HG03060 (cell line): ENCODE measurements around the gene PTPRU.

ENCODE experiments used
- ATAC-seq: cut with Tn5 transposase; IDR thresholded peaks from one replicate; pipeline ENCODE4 v1.9.1; 2021; ENCODE audit warnings: low read depth, moderate number of reproducible peaks; ENCODE audit not compliant: unreplicated experiment

The PTPRU gene

GRCh38 chr1:29326123-29326522 lies 89.8 kb downstream of the PTPRU start:
- no peak for ATAC-seq

DNA sequence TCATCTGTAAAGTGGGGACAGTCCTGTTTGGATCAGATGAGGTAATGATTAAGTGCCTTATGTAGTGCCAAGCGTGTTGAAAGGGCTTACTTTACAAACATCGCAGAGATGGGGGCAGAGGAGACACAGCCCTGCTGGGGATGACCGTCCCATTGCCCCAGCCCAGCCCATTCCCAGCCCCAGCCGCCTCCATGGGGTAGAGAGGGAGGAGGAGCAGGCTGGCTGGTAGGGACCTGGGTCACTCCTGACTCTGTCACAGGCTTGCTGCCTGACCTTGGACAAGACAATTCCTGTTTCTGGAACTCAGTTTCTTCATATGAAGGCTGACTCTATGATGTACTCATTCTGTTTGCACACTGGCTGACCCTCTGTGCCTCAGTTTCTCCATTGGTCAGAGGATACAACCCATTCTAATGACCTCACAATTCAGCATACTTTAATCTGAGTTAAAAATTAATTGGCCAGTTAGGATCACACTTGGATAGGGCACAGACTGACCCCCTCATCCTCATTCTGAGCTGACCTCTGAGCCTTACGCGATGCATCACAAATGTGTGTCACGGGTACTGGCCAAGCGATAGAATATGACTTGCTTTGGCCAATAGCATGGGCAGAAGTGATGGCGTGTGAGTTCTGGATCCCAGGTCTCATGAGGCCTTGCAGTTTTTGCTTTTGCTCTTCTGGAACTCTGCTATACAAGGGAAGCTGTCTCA lies 91.1 kb downstream of the PTPRU start:
- ATAC-seq: no peak

DNA sequence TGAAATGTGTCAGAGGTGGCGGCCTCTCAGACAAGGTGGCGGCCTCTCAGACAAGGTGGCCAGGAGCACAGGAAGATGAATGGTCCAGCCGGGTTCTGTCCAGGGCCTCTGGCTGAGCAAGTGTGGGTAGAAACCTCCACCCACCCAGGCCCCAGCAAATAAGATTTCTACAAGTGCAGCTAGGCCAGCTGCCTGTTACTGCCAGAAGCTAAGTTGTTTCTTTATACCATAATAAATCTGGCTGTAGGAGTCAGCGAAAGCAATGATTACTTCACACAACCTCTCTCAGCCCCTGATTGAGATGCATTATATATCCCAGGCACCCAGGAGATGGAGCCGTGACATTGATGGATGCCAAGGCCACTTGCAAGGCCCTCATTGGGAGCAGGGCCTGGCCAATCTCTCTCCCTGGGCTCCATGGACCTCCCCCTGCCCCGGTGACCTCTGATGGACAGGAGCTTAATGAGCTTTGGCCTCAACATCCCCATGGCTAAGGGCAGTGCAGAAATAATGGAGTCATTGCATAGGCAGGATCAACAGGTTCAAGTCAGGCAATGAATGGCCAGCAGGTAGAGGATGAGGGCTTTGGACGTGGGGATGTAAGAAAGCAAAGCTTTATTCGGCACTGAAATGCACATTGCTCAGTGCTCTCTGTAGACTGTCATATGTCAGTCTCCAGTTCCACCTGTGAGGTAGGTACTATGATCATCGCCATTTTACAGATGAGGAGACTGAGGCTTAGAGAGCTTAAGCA lies 92.9 kb downstream of the PTPRU start:
- no peak for ATAC-seq

DNA sequence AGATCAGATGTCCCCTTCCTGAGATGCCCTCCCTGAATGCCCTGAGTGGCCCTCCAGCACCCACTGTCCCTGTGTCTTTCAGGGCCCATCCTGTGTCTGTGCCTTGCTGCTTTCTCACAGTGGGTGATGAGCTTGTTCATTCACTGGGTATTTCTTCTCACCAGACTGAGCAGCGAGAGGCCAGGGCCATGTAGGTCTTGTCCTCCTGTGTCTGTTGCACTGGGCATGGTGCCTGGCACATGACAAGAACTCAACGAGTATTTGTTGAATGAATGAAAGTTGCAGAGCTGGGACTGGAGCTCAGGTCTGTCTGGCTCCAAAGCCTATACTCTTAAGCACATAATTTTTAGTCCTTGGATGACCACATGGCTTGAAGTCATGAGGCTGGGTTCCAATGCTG lies 93.8 kb downstream of the PTPRU start:
- ATAC-seq: no peak

DNA sequence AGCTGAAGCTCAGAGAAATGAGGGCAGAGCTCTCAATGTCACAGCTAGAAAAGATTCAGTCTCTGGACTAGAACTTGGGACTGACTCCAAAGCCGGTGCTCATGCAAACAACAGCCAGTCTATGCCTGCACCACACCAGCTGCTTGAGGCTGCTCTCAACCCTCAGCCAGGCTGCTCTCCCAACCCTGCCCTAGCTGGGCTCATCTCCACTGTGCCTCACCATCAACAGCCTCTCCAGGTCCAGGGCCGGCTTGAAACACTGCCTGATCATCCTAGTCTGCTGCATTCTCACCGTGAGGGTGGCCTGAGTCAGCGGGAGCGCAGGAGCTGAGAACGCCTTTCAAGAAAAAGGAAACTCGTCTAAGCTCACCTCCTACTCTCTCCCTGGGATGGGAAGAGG lies 94.5 kb downstream of the PTPRU start:
- ATAC-seq: no peak

- no peak for ATAC-seq
Measured at GRCh38 chr1:29331309-29331708, 95.0 kb downstream of the PTPRU start.

GRCh38 chr1:29331729-29332128 lies 95.4 kb downstream of the PTPRU start:
- ATAC-seq: no peak

GRCh38 chr1:29332204-29332603 lies 95.9 kb downstream of the PTPRU start:
- ATAC-seq: no peak

DNA sequence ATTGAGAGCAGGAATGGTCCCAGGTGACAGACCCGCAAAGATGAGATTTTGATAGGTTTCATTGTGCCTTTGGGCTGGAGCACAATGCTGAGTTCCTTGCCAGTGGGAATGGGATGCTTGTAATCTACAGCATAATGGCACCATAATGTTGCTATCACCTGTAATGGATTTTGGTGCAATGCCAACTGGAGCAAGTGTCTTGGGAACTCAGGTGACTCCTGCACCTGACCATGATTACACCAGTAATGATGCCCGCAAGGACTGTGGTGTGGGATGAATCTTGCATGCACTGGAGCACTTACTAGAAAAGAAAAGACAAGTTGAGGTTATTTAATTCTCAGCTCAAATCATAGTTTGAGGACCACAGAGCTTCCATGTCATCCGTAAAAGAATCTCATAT lies 96.7 kb downstream of the PTPRU start:
- ATAC-seq: no peak

- ATAC-seq: no peak
Measured at GRCh38 chr1:29335573-29335972, 99.3 kb downstream of the PTPRU start.

GRCh38 chr1:29338908-29339575 lies 102.7 kb downstream of the PTPRU start:
- ATAC-seq: no peak

DNA sequence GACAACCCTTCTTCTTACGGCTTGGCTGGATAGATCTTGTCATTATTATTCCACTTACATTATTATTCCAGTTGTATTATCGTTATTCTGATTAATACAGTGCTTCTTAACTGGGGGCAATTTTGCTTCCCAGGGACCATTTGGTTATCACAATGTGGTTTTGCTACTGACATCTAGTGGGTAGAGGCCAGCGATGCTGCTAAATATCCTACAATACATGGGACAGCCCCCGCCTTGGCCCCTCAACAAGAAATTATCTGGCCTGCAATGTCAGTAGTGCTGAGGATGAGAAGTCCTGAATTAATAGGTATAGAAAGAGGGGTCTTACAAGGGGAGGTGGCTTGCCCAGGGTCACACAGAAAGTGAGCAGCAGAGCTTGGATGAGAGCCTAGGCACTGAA lies 105.6 kb downstream of the PTPRU start:
- ATAC-seq: no peak

DNA sequence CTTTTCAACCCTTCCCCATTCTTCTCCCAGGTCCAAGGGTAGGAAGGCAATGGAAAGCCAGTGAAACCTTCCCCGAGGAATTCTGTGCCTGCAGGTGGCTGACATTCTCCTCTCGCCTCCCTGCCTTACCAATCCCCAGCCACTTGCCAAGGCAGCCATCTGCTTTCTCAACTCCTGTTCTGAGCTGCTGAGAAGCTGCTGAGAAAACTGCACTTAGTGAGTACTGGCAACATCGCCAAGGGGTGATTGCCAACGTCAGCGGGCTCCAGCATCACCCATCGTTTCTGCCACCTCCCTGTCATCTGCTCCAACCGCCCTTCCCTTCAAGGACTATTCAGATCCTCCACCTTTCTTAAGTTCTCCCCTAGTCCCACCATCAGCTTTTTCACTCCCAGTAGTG lies 106.0 kb downstream of the PTPRU start:
- no peak for ATAC-seq

- ATAC-seq: no peak
Measured at GRCh38 chr1:29342983-29343382, 106.7 kb downstream of the PTPRU start.

- no peak for ATAC-seq
Measured at GRCh38 chr1:29343476-29343875, 107.2 kb downstream of the PTPRU start.

DNA sequence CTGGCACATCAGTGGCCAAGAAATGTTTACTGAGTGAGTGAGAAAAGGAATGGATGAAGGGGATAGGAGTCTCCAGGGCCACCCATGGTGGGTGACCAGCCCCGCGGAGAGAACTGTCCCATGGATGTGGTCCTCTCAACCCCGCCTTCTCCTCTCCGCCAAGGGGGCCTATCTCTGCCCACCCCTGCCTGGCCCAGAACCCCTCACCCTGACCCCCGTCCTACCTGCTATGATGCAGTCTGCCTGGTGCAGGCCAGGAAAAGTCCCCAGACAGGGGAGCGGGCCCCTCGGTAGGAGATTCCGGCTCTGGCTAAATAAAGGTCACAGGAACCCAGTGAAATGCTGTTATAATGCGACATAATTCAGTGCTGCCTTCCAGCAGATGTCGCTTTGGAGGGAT lies 107.6 kb downstream of the PTPRU start:
- no peak for ATAC-seq

DNA sequence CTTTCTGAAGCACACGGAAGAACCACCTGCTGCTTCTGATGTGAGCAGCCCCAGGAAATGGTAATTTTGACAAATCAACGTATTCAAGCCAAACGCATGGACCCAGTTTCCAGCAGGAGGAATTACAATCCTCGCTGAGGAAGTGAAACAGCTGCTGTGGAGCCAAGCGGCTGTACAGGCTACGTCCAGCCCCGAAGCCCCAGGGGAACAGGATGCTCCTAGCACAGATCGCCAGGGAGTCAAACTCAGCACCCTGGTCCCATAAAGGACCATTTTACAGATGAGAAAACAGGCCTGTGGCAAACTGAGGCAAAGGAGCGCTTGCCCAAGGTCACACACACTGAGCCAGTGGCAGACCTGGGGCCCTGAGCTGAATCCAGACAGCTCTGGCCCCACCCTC lies 108.0 kb downstream of the PTPRU start:
- ATAC-seq: no peak

DNA sequence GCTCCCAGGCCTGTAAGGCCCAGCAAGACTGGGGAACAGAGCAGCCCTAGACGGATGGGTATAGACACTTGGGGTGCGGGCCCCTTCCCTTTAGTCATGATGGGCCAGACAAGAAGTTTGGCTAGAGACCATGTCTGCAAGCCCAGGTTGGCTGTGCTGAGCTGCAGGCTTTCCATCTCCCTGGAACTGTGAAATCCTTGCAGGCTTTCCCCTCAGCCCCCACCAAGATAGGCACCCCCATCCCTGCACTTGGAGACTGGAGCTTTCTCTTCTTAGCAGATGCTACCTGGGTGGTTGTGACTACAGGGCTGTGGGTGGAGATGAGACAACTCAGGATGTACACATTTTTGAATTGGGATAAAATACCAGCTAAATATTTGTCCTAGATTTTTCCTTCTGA lies 110.3 kb downstream of the PTPRU start:
- ATAC-seq: no peak

GRCh38 chr1:29349871-29350491 lies 113.7 kb downstream of the PTPRU start:
- no peak for ATAC-seq

- ATAC-seq: no peak
Measured at GRCh38 chr1:29352719-29353420, 116.5 kb downstream of the PTPRU start.
